ENCODE data around the gene DACT1. TPM values are rescaled to one million over a fixed set of nuclear protein-coding genes. Genes with fewer than 3 reads are reported as not detected.

DACT1 gene
- total and polyA plus RNA-seq, 2 donors (not counting 1 experiment from before 2014, with no cell fraction given): 10.2 to 10.6 TPM

DNA sequence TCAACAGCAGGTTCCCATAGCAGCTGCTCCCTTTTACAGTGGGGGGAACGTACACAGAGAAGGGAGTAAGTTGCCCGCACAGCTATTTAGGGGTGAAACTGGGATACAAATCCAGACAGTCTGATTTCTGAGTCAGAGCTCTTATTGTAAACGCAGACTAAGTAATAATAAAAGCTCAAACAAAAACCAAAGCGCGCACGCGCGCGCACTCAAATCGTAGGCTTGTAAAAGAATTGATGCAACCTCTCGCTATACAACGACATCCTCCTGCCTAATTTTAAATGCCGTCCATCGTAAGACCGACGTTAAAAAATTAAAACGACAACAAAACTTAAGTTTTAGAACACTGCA is 747 bp upstream of the DACT1 start:
- Histone ChIP-seq H4K20me1 (ENCODE audit: control insufficient read depth, extremely low read depth, insufficient read depth, low read length) (no peaks in the 10 kb centered on the region), H3K4me1 (ENCODE audit: control insufficient read depth, extremely low read depth, insufficient read depth, low read length) (peaks cover 4% of the 10 kb centered on the region), H2AFZ (ENCODE audit: low read length) (peak overlapping the region; percentile 96), H3K27me3 (ENCODE audit: control insufficient read depth, insufficient read depth, low read length) (no peaks in the 10 kb centered on the region), H3K4me2 (ENCODE audit: extremely low read depth, insufficient read depth, low read length) (peak overlapping the region; percentile 81), H3K36me3 (ENCODE audit: control insufficient read depth, insufficient read depth, low read length) (no peaks in the 10 kb centered on the region), H3K9ac (ENCODE audit: insufficient read depth, low read length) (peak overlapping the region; percentile 79), H3K9me3 (ENCODE audit: control insufficient read depth, insufficient read depth, low read depth, low read length) (no peaks in the 10 kb centered on the region), H3K4me3 (replicated peaks in 1 of 4; ENCODE audit: control extremely low read depth in 1 of 4, insufficient read depth in 1 of 4, low read depth in 3 of 4, low read length in 4 of 4) (peak overlapping the region; percentile 61 to 82 (median 80)), H3K79me2 (ENCODE audit: control insufficient read depth, insufficient read depth, low read length) (no peaks in the 10 kb centered on the region), H3K27ac (ENCODE audit: insufficient read depth, low read length) (peak overlapping the region; percentile 73)
- DNase-seq (ENCODE audit: low read depth in 2 of 2): peak; percentile 93 to 94
- TF ChIP-seq, protein P1, sequence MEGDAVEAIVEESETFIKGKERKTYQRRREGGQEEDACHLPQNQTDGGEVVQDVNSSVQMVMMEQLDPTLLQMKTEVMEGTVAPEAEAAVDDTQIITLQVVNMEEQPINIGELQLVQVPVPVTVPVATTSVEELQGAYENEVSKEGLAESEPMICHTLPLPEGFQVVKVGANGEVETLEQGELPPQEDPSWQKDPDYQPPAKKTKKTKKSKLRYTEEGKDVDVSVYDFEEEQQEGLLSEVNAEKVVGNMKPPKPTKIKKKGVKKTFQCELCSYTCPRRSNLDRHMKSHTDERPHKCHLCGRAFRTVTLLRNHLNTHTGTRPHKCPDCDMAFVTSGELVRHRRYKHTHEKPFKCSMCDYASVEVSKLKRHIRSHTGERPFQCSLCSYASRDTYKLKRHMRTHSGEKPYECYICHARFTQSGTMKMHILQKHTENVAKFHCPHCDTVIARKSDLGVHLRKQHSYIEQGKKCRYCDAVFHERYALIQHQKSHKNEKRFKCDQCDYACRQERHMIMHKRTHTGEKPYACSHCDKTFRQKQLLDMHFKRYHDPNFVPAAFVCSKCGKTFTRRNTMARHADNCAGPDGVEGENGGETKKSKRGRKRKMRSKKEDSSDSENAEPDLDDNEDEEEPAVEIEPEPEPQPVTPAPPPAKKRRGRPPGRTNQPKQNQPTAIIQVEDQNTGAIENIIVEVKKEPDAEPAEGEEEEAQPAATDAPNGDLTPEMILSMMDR (conservative IDR thresholded peaks at IDR 0.05 in 1 of 2, IDR thresholded peaks at IDR 0.05 in 1 of 2; ENCODE audit: low read depth in 1 of 2, low read length in 2 of 2): no peak
- TF ChIP-seq EZH2 (IDR thresholded peaks at IDR 0.05; ENCODE audit: low read length, missing control alignments): no peak

DNA sequence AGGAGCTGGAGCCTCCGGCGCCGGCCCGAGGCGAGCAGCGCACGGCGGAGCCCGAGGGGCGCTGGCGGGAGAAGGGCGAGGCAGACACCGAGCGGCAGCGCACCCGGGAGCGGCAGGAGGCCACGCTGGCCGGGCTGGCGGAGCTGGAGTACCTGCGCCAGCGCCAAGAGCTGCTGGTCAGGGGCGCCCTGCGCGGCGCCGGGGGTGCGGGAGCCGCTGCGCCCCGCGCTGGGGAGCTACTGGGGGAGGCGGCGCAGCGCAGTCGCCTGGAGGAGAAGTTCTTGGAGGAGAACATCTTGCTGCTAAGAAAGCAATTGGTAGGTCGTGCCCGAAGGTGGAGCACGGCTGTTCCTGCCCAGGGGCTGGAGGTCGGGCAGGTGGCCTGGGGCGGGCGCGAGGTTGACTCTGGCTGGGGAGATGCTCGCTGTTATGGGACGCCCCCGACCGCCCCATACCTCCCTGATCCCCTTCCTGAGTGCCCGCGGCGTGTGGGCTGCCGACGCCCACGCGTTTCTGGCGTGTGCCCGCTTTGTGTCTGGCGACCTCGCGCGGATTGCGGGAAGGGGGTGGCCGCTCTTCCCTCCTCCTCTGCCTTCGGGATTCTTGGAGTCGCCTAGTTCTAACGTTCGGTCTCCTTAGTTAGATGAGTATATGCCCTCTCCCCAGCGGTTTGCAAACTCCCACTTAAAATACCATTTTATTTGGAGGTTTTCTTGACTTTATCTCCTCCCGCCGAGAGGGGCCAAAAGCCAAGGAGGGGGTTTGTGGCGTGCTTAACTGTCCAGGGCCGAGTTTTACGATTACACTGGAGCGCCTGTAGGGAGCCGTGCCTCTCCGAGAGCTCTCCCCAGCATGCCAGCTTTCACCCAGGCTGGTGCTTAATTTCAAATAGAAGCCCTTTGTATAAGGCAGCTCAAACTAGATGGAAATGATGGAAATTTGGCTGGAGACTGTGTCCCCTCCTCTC is 752 bp downstream of the DACT1 start:
- no peaks in the 10 kb centered on the region for H4K20me1 ChIP-seq (ENCODE audit: control insufficient read depth, extremely low read depth, insufficient read depth, low read length)
- no peak for TF ChIP-seq EZH2 (IDR thresholded peaks at IDR 0.05; ENCODE audit: low read length, missing control alignments)
- TF ChIP-seq, protein P1 (conservative IDR thresholded peaks at IDR 0.05 in 1 of 2, IDR thresholded peaks at IDR 0.05 in 1 of 2; ENCODE audit: low read depth in 1 of 2, low read length in 2 of 2): no peak
- peak overlapping the region; percentile 71 for H2AFZ ChIP-seq (ENCODE audit: low read length)
- no peaks in the 10 kb centered on the region for H3K36me3 ChIP-seq (ENCODE audit: control insufficient read depth, insufficient read depth, low read length)
- peak overlapping the region; percentile 41 for H3K27ac ChIP-seq (ENCODE audit: insufficient read depth, low read length)
- peak overlapping the region; percentile 93 for H3K4me2 ChIP-seq (ENCODE audit: extremely low read depth, insufficient read depth, low read length)
- H3K4me1 ChIP-seq (ENCODE audit: control insufficient read depth, extremely low read depth, insufficient read depth, low read length): peaks cover 4% of the 10 kb centered on the region
- no peaks in the 10 kb centered on the region for H3K27me3 ChIP-seq (ENCODE audit: control insufficient read depth, insufficient read depth, low read length)
- H3K79me2 ChIP-seq (ENCODE audit: control insufficient read depth, insufficient read depth, low read length): no peaks in the 10 kb centered on the region
- H3K4me3 ChIP-seq (replicated peaks in 1 of 4; ENCODE audit: control extremely low read depth in 1 of 4, insufficient read depth in 1 of 4, low read depth in 3 of 4, low read length in 4 of 4): peak overlapping the region; percentile 60 to 85 (median 76)
- peak; percentile 23 to 57 for DNase-seq (ENCODE audit: low read depth in 2 of 2)
- no peaks in the 10 kb centered on the region for H3K9me3 ChIP-seq (ENCODE audit: control insufficient read depth, insufficient read depth, low read depth, low read length)
- H3K9ac ChIP-seq (ENCODE audit: insufficient read depth, low read length): peak overlapping the region; percentile 79

DNA sequence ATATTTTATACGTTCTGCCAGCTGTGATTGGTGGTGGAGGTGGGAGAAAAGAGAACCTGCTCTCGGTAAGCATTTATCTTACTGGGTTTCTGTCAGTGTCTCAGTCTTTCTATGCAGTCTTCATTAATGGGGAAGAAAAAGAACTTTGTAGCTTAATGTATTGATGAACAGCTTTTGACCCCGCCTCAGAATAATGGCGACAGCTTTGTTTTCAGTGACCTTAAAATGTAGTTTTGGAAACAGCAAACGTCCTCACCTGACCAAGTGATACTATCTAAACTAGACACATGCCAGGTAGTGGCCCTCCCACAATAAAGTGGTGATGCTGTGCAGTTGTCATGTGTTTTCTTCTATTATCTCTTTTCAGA is 1.4 kb downstream of the DACT1 start:
- Histone ChIP-seq H2AFZ (ENCODE audit: low read length) (no peak overlapping the region), H3K36me3 (ENCODE audit: control insufficient read depth, insufficient read depth, low read length) (no peaks in the 10 kb centered on the region), H3K79me2 (ENCODE audit: control insufficient read depth, insufficient read depth, low read length) (no peaks in the 10 kb centered on the region), H3K27ac (ENCODE audit: insufficient read depth, low read length) (no peak overlapping the region), H4K20me1 (ENCODE audit: control insufficient read depth, extremely low read depth, insufficient read depth, low read length) (no peaks in the 10 kb centered on the region), H3K4me3 (replicated peaks in 1 of 4; ENCODE audit: control extremely low read depth in 1 of 4, insufficient read depth in 1 of 4, low read depth in 3 of 4, low read length in 4 of 4) (peak overlapping the region; percentile 60 to 85 (median 76)), H3K4me1 (ENCODE audit: control insufficient read depth, extremely low read depth, insufficient read depth, low read length) (peaks cover 4% of the 10 kb centered on the region), H3K27me3 (ENCODE audit: control insufficient read depth, insufficient read depth, low read length) (no peaks in the 10 kb centered on the region), H3K4me2 (ENCODE audit: extremely low read depth, insufficient read depth, low read length) (peak overlapping the region; percentile 93), H3K9ac (ENCODE audit: insufficient read depth, low read length) (peak overlapping the region; percentile 5), H3K9me3 (ENCODE audit: control insufficient read depth, insufficient read depth, low read depth, low read length) (no peaks in the 10 kb centered on the region)
- TF ChIP-seq EZH2 (IDR thresholded peaks at IDR 0.05; ENCODE audit: low read length, missing control alignments): no peak
- TF ChIP-seq, protein P1 (conservative IDR thresholded peaks at IDR 0.05 in 1 of 2, IDR thresholded peaks at IDR 0.05 in 1 of 2; ENCODE audit: low read depth in 1 of 2, low read length in 2 of 2): no peak
- no peak for DNase-seq (ENCODE audit: low read depth in 2 of 2)

All from fibroblast of lung (primary cell).